LNCAP (cell line): ENCODE results near the gene KIF6.
A peak's percentile ranks its signal among the peaks of the same experiment; 100 is the strongest.

ENCODE experiments used
- TF ChIP-seq, protein P1 (sequence below): fragments of 450-650 bp; IDR thresholded peaks from 2 replicates; pipeline ENCODE4 v1.5.1; 2017; ENCODE audit warnings: mild to moderate bottlenecking

KIF6 gene

DNA sequence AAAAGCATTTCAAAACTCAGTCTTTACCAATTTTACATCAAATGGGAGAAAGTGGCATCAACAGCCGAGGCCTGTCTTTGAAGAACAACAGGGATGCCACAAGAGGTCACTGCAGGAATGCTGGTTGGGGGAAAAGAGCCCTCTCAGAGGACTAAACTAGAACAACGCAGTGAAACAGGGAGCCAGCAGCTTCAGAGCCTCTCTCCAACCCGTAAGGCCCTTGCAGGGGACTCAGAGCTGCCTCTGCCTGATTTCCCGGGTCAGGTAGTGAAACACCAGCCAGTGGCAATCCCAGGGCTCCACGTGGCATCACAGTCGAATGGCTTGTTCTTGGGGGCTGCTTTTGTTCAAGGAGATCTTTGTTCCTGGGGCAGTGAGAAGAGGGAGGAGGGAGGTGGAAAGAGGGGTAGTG lies 347.7 kb downstream of the KIF6 start:
- TF ChIP-seq, protein P1, sequence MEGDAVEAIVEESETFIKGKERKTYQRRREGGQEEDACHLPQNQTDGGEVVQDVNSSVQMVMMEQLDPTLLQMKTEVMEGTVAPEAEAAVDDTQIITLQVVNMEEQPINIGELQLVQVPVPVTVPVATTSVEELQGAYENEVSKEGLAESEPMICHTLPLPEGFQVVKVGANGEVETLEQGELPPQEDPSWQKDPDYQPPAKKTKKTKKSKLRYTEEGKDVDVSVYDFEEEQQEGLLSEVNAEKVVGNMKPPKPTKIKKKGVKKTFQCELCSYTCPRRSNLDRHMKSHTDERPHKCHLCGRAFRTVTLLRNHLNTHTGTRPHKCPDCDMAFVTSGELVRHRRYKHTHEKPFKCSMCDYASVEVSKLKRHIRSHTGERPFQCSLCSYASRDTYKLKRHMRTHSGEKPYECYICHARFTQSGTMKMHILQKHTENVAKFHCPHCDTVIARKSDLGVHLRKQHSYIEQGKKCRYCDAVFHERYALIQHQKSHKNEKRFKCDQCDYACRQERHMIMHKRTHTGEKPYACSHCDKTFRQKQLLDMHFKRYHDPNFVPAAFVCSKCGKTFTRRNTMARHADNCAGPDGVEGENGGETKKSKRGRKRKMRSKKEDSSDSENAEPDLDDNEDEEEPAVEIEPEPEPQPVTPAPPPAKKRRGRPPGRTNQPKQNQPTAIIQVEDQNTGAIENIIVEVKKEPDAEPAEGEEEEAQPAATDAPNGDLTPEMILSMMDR, result peak; percentile 67

DNA sequence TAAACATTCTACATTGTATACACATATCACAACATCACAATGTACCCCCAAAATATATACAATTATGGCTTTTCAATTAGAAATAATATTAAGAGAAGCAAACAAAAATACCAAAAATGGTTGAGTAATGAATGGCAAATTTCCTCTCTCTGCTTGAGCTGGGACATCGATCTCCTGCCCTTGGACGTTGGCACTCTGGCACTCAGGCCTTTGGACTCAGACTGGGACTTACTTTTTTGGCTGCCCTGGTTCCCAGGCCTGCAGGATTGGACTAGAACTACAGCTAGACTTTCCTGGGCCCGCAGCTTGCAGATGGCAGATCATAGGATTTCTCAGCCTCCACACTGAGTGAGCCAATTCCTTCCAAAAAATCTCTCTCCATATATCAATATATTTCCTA lies 349.8 kb downstream of the KIF6 start:
- TF ChIP-seq, protein P1, result no peak

DNA sequence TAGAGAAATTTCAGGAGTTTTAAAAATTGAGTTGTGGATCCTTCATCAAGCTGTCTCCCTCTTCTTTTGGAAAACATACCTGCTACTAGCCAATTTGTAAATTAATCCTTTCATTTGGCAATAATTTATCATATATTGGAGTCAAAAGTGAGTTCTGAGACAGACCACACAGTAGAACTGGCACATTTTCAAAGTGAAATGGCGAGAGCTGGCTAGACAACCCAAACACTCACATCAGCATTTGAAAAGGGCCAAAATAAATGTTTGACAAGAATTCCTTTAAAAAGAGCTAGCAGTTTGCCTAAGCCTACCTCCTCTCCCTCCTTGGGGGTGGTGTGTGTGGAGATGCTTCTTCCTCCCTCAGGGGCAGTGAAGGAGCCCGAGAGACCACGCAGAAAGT lies 354.8 kb downstream of the KIF6 start:
- TF ChIP-seq, protein P1, result 0 out of 2 replicates have a peak, but pooled peaks have one; percentile 2

DNA sequence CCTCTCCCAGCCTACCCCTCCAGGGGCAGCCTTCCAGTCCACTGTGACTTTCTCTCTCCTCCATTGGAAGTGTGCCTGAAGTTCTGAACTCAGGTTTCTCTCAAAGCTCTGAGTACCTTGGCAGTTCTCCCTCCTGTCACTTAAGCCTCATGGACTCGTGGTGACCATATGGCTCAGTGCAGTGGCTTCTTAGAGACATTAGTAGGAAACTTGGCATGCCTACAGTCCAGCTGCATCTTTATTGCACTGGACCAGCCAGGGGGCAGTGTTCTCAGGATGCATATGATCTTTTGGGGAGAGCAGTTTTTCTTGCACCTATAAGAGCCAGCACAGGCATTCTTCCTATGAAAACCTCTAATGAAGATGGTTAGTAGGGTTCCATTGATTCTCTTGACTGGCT lies 355.2 kb downstream of the KIF6 start:
- TF ChIP-seq, protein P1, result peak; percentile 31; the same call in 1 of the 2 replicates

DNA sequence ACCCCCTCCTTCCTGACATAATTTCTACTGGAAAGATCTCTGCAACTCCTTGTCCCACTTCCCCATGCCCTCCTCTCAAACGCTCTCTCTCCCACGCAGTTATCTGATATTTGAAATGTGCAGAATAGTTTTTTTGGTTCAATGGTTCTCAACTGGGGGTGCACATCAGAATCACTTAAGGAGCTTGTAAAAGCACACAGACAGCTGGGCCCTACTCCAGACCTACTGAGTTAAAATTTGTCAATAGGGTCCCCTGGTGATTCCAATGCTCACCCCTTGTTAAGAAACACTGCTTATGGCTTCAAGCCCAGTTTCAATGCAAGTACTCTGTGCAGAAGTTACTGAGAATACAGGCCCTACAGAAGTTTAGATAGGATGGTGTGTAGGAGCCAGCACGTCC lies 357.5 kb downstream of the KIF6 start:
- TF ChIP-seq, protein P1, result no peak

DNA sequence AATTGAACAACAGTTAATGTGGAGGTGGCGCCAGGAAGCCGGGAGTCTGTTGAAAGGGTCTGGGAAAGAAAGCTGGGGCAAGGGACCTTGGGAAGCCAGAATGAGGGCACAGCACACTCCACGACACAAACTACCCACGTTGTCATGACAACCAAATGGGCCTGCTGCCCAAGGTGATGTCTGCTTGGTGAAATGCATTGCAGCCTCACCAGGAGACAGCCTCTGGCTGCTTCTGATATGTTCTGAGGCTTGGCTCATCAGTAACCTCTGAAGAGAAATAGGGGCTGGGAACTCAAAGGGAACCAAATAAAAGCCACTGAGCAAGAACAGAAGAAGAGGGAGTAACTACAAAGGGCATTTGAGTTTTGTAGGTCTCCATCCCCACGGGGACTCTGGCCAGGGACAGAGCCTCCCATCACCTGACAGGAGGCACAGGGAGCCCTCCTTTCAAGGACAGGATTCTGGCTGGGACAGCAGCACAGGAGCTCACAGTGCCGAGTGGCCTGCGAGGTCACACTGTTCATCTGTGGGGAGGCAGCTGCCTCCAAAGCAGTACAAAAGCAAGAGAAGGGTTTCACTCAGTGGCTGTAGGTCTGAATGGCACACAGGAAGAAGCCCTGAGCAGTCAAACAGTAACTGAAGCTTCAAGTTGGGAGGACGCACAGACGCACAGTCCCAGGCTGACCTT lies 358.1 kb downstream of the KIF6 start:
- TF ChIP-seq, protein P1, result no peak

DNA sequence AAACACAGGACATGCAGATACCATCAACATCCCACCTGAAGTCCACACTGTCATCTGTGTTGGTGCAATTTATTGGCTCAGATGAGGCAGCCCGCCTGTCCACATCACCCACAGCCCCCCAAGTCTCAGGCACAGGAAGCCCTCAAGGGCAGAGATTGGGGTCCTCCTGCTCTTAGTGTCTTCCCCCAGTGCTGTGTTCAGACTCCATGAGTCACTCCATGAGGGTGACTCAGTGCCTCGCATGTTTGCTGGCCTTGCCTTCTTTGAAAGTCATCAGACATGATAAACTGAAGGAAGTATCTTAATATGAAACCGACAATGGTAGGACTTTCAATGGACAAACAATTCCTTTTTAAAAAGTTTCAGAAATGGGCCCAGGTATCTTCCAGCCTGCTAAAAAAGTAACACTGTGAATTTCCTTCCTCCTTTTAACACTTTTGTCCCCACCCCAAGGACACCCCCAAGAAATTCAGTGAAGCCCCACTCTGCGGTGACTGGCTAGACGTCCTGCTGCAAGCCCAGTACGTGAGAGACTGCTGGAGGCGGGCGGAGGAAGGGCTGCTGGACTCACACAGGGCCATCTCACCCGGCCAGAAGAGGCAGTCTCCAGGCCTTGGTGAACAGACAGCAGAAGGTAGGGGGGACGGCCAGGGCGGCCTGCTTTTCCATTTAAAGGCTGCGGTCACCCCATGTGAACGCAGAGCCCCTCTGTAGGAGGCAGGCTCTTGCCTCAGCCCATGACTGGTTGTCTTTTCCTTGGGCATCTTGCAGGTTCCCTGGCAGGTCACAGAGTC lies 359.7 kb downstream of the KIF6 start:
- TF ChIP-seq, protein P1, result no peak
